Epithelial cell of prostate (primary cell): Measurements from ENCODE around the gene RPS18.
A peak's percentile ranks its signal among the peaks of the same experiment; 100 is the strongest.

ENCODE experiments used
- DNase-seq: peaks from one replicate; pipeline ENCODE4 v3.0.0-alpha.2; 2011; ENCODE audit warnings: low read depth, low spot score
- H3K27ac ChIP-seq: fragments of 450-650 bp; 2 replicates; pipeline ENCODE4 v1.5.1; 2017; ENCODE audit warnings: mild to moderate bottlenecking

Gene RPS18

GRCh38 chr6:33288921-33289783, 17.3 kb downstream of the RPS18 start, which contains the start of the genes PFDN6 and WDR46:
Gene PFDN6 (plus strand): TSS chr6:33289601. CDS start chr6:33289857, 256 bp downstream.
Gene WDR46 (minus strand): TSS chr6:33289239. CDS start chr6:33289170, 69 bp downstream.
- peak; percentile 57 for DNase-seq
- H3K27ac ChIP-seq, result peak within 1 kb of the TSS; percentile 56

- peak overlapping the region; percentile 56 for H3K27ac ChIP-seq
Measured at GRCh38 chr6:33289784-33290315, 18.0 kb downstream of the RPS18 start.

GRCh38 chr6:33290459-33290858, 18.6 kb downstream of the RPS18 start:
- H3K27ac ChIP-seq, result no peak overlapping the region
- no peak for DNase-seq

More at GRCh38 chr6:33289784-33290315, 18.0 kb downstream of the RPS18 start:
- no peak for DNase-seq

GRCh38 chr6:33292996-33293682, 21.3 kb downstream of the RPS18 start:
- DNase-seq, result no peak

GRCh38 chr6:33294086-33294823, 22.4 kb downstream of the RPS18 start:
- no peak for DNase-seq

More at GRCh38 chr6:33292996-33293682, 21.3 kb downstream of the RPS18 start:
- no peak overlapping the region for H3K27ac ChIP-seq

GRCh38 chr6:33295621-33296369, 23.9 kb downstream of the RPS18 start:
- no peak for DNase-seq
- no peak overlapping the region for H3K27ac ChIP-seq

More at GRCh38 chr6:33294086-33294823, 22.4 kb downstream of the RPS18 start:
- no peak overlapping the region for H3K27ac ChIP-seq

- no peak for DNase-seq
- H3K27ac ChIP-seq, result peak overlapping the region; percentile 96
Measured at GRCh38 chr6:33296797-33297405, 25.0 kb downstream of the RPS18 start.

- no peak for DNase-seq
- H3K27ac ChIP-seq, result peak overlapping the region; percentile 96
Measured at GRCh38 chr6:33297406-33297955, 25.6 kb downstream of the RPS18 start.

GRCh38 chr6:33297956-33298772, 26.3 kb downstream of the RPS18 start:
- peak overlapping the region; percentile 96 for H3K27ac ChIP-seq
- DNase-seq, result peak; percentile 76

GRCh38 chr6:33298773-33299236, 26.9 kb downstream of the RPS18 start, which contains the start of gene RGL2:
Gene RGL2 (minus strand): TSS chr6:33298942. CDS start chr6:33298610, 332 bp downstream.
- peak within 1 kb of the TSS; percentile 96 for H3K27ac ChIP-seq
- no peak for DNase-seq

GRCh38 chr6:33299237-33299944, 27.5 kb downstream of the RPS18 start:
- peak overlapping the region; percentile 96 for H3K27ac ChIP-seq
- DNase-seq, result no peak

- no peak overlapping the region for H3K27ac ChIP-seq
- no peak for DNase-seq
Measured at GRCh38 chr6:33301877-33302276, 30.0 kb downstream of the RPS18 start.

- DNase-seq, result no peak
- H3K27ac ChIP-seq, result no peak overlapping the region
Measured at GRCh38 chr6:33304216-33304615, 32.3 kb downstream of the RPS18 start.

- no peak for DNase-seq
- H3K27ac ChIP-seq, result no peak overlapping the region
Measured at GRCh38 chr6:33305052-33305451, 33.2 kb downstream of the RPS18 start.

GRCh38 chr6:33306356-33306755, 34.5 kb downstream of the RPS18 start:
- DNase-seq, result no peak
- no peak overlapping the region for H3K27ac ChIP-seq

- H3K27ac ChIP-seq, result peak overlapping the region; percentile 89
- DNase-seq, result no peak
Measured at GRCh38 chr6:33312361-33313104, 40.7 kb downstream of the RPS18 start.
